MM.1S (cell line): ENCODE results near the gene ZNF782.
"Not testable (repeated sequence)": the region's sequence is repeated elsewhere in the genome, so short reads cannot be mapped to it uniquely, and the experiment has no call there.

ENCODE experiments used
- DNase-seq: peaks from one replicate; pipeline ENCODE4 v3.0.0-alpha.2; 2015
- H2AFZ ChIP-seq: fragments of 300-600 bp; sonication (generic); 2 replicates; pipeline ENCODE4 v1.6.0; 2016; ENCODE audit warnings: antibody characterized with exemption, low read length
- H3F3A ChIP-seq: fragments of 300-600 bp; sonication (generic); 2 replicates; pipeline ENCODE4 v1.6.1; 2016; ENCODE audit warnings: mild to moderate bottlenecking, antibody characterized with exemption, low read length, moderate library complexity, mixed read lengths; ENCODE audit not compliant: insufficient read depth
- H3K27ac ChIP-seq: fragments of 300-600 bp; sonication (generic); 2 replicates; pipeline ENCODE4 v1.5.1; 2016; ENCODE audit warnings: mild to moderate bottlenecking, low read length
- H3K27me3 ChIP-seq: fragments of 300-600 bp; sonication (generic); replicated peaks from 2 replicates; pipeline ENCODE4 v1.6.0; 2016; ENCODE audit warnings: low read length; ENCODE audit not compliant: insufficient read depth
- H3K36me3 ChIP-seq: fragments of 300-600 bp; sonication (generic); replicated peaks from 2 replicates; pipeline ENCODE4 v1.6.1; 2016; ENCODE audit warnings: mild to moderate bottlenecking, low read length, mixed read lengths; ENCODE audit not compliant: insufficient read depth
- H3K4me1 ChIP-seq: fragments of 300-600 bp; sonication (generic); 2 replicates; pipeline ENCODE4 v1.6.1; 2016; ENCODE audit warnings: low read length, mixed read lengths
- H3K4me2 ChIP-seq: fragments of 300-600 bp; sonication (generic); 2 replicates; pipeline ENCODE4 v1.6.0; 2016; ENCODE audit warnings: low read depth, low read length
- H3K4me3 ChIP-seq: fragments of 300-600 bp; sonication (generic); 2 replicates; pipeline ENCODE4 v1.5.1; 2016; ENCODE audit warnings: low read length, mixed read lengths
- H3K79me2 ChIP-seq: fragments of 300-600 bp; sonication (generic); 2 replicates; pipeline ENCODE4 v1.6.1; 2016; ENCODE audit warnings: mixed run types, low read length, mixed read lengths
- H3K9ac ChIP-seq: fragments of 300-600 bp; sonication (generic); 2 replicates; pipeline ENCODE4 v1.6.1; 2016; ENCODE audit warnings: low read length, mixed read lengths
- H3K9me2 ChIP-seq: fragments of 300-600 bp; sonication (generic); replicated peaks from 2 replicates; pipeline ENCODE4 v1.6.1; 2016; ENCODE audit warnings: mild to moderate bottlenecking, low read length, mixed read lengths; ENCODE audit not compliant: insufficient read depth
- H3K9me3 ChIP-seq: fragments of 300-600 bp; sonication (generic); replicated peaks from 2 replicates; pipeline ENCODE4 v1.6.1; 2016; ENCODE audit warnings: mild to moderate bottlenecking, low read length, mixed read lengths; ENCODE audit not compliant: insufficient read depth
- H4K20me1 ChIP-seq: fragments of 300-600 bp; sonication (generic); 2 replicates; pipeline ENCODE4 v1.6.1; 2016; ENCODE audit warnings: mild to moderate bottlenecking, low read length, moderate library complexity, mixed read lengths; ENCODE audit not compliant: insufficient read depth
- EZH2 ChIP-seq: fragments of 300-600 bp; sonication (generic); optimal IDR thresholded peaks from 2 replicates; pipeline ENCODE3; 2017; ENCODE audit warnings: low read depth, mild to moderate bottlenecking, antibody characterized with exemption, low read length, mixed read lengths
- EZH2phosphoT487 ChIP-seq: fragments of 300-600 bp; sonication (generic); IDR thresholded peaks from 2 replicates; pipeline ENCODE4 v1.6.1; 2018; ENCODE audit warnings: antibody characterized with exemption, low read length
- TF ChIP-seq, protein P1 (sequence below): fragments of 300-600 bp; sonication (generic); IDR thresholded peaks from 2 replicates; pipeline ENCODE4 v1.5.1; 2016; ENCODE audit warnings: antibody characterized with exemption, low read length, mixed read lengths

ZNF782 gene

DNA sequence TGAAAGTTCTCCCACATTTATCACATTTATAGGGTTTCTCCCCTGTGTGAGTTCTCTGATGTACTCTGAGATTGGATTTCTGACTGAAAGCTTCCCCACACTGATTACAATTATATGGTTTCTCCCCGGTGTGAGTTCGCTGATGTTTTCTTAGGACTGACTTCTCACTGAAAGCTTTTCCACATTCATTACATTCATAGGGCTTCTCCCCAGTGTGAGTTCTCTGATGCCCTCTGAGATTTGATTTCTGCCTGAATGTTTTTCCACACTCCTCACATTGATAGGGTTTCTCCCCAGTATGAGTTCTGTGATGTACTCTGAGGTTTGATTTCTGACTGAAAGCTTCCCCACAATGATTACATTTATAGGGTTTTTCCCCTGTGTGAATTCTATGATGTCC is 36.3 kb downstream of the ZNF782 start:
- 0 out of 2 replicates have a peak, but pooled peaks cover 2% of the 10 kb centered on the region for H3K9me3 ChIP-seq
- peaks cover 23% of the 10 kb centered on the region for H3K36me3 ChIP-seq
- TF ChIP-seq EZH2phosphoT487 (no peak), EZH2 (no peak)
- TF ChIP-seq, protein P1, sequence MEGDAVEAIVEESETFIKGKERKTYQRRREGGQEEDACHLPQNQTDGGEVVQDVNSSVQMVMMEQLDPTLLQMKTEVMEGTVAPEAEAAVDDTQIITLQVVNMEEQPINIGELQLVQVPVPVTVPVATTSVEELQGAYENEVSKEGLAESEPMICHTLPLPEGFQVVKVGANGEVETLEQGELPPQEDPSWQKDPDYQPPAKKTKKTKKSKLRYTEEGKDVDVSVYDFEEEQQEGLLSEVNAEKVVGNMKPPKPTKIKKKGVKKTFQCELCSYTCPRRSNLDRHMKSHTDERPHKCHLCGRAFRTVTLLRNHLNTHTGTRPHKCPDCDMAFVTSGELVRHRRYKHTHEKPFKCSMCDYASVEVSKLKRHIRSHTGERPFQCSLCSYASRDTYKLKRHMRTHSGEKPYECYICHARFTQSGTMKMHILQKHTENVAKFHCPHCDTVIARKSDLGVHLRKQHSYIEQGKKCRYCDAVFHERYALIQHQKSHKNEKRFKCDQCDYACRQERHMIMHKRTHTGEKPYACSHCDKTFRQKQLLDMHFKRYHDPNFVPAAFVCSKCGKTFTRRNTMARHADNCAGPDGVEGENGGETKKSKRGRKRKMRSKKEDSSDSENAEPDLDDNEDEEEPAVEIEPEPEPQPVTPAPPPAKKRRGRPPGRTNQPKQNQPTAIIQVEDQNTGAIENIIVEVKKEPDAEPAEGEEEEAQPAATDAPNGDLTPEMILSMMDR = no peak
- no peak overlapping the region for H2AFZ ChIP-seq
- H3K4me2 ChIP-seq = no peak overlapping the region
- no peak overlapping the region for H3K27ac ChIP-seq
- H3K4me1 ChIP-seq = no peaks in the 10 kb centered on the region
- H3K27me3 ChIP-seq = no peaks in the 10 kb centered on the region
- no peak overlapping the region for H3K9ac ChIP-seq
- H3K79me2 ChIP-seq = no peaks in the 10 kb centered on the region
- H3K9me2 ChIP-seq = no peaks in the 10 kb centered on the region
- H3K4me3 ChIP-seq = no peak overlapping the region
- no peak for DNase-seq
- no peaks in the 10 kb centered on the region for H4K20me1 ChIP-seq
- H3F3A ChIP-seq = no peaks in the 10 kb centered on the region

DNA sequence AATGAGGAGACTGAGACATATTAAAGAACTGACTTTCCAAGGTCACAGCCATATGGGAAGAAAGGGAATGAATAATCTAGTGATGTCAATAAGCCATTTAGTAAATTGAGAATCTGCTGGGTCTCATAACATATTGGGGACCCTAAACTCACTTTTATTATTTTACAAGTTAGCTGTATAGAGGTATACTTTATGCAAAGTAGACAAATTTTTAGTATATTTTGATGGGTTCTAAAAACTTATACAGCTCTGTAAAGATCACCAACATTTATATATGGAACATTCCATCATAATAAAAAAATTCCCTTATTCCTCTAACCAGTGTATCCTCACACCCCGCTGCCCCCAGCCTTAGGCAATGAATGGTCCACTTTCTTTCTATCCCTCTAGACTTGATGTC is 40.7 kb downstream of the ZNF782 start:
- Histone ChIP-seq H3F3A (no peaks in the 10 kb centered on the region), H2AFZ (no peak overlapping the region), H3K9ac (no peak overlapping the region), H3K4me1 (no peaks in the 10 kb centered on the region), H3K27me3 (no peaks in the 10 kb centered on the region), H3K4me3 (no peak overlapping the region), H3K27ac (no peak overlapping the region), H3K79me2 (no peaks in the 10 kb centered on the region), H3K4me2 (no peak overlapping the region), H3K9me3 (no peaks in the 10 kb centered on the region), H3K9me2 (no peaks in the 10 kb centered on the region), H4K20me1 (no peaks in the 10 kb centered on the region), H3K36me3 (peaks cover 8% of the 10 kb centered on the region)
- no peak for DNase-seq
- no peak for TF ChIP-seq EZH2

DNA sequence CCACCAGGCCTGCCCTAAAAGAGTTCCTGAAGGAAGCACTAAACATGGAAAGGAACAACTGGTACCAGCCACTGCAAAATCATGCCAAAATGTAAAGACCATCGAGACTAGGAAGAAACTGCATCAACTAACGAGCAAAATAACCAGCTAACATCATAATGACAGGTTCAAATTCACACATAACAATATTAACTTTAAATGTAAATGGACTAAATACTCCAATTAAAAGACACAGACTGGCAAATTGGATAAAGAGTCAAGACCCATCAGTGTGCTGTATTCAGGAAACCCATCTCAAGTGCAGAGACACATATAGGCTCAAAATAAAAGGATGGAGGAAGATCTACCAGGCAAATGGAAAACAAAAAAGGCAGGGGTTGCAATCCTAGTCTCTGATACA is 55.4 kb downstream of the ZNF782 start:
- not testable (repeated sequence) for H4K20me1 ChIP-seq, H3K36me3 ChIP-seq, H3K27ac ChIP-seq, DNase-seq, H3K79me2 ChIP-seq, H3F3A ChIP-seq, H2AFZ ChIP-seq, H3K9me2 ChIP-seq, H3K4me2 ChIP-seq, H3K27me3 ChIP-seq, H3K9me3 ChIP-seq, H3K4me3 ChIP-seq, H3K4me1 ChIP-seq, H3K9ac ChIP-seq

DNA sequence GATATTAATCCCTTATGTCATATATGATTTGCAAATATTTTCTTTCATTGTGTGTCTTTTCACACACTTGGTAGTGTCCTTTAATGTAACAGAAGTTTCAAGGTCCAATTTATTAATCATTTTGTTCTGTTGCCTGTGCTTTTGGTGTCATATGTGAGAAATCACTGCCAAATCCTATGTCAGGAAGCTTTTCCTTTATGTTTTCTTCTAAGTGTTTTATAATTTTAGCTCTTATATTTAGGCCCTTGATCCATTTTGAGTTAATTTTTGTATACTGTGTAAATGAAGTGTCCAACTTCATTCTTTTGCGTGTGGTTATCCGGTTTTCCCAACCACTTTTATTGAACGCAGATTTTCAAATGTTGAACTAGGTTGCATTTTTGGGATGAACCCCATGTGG is 70.3 kb downstream of the ZNF782 start:
- H3K79me2 ChIP-seq = no peaks in the 10 kb centered on the region
- H3K4me1 ChIP-seq = no peaks in the 10 kb centered on the region
- no peaks in the 10 kb centered on the region for H4K20me1 ChIP-seq
- no peak for DNase-seq
- H3K9me3 ChIP-seq = 0 out of 2 replicates have a peak, but pooled peaks cover 6% of the 10 kb centered on the region
- H3K27ac ChIP-seq = no peak overlapping the region
- H3K4me3 ChIP-seq = no peak overlapping the region
- no peaks in the 10 kb centered on the region for H3K9me2 ChIP-seq
- no peak overlapping the region for H2AFZ ChIP-seq
- no peaks in the 10 kb centered on the region for H3K27me3 ChIP-seq
- H3K36me3 ChIP-seq = no peaks in the 10 kb centered on the region
- H3K9ac ChIP-seq = no peak overlapping the region
- no peak overlapping the region for H3K4me2 ChIP-seq
- no peaks in the 10 kb centered on the region for H3F3A ChIP-seq
- TF ChIP-seq, protein P1 = no peak
- TF ChIP-seq EZH2 (no peak), EZH2phosphoT487 (no peak)
